Right atrium auricular region (tissue), 2 donors: ENCODE data around the gene PTGES3L. TPM values are rescaled to one million over a fixed set of nuclear protein-coding genes. Genes with fewer than 3 reads are reported as not detected.
"Not testable (repeated sequence)": the region's sequence is repeated elsewhere in the genome, so short reads cannot be mapped to it uniquely, and the experiment has no call there.

Source experiments
- DNase-seq: peaks from one replicate; pipeline ENCODE4 v3.0.0-alpha.2; 2019; ENCODE audit warnings: low spot score
- H3K27ac ChIP-seq, 2 donors: fragments of 200-600 bp; sonication (generic); 1 replicate in 1 of 2; 2 replicates in 1 of 2; pipeline ENCODE4 v1.5.1; 2016 to 2019
- H3K27me3 ChIP-seq, 2 donors: fragments of 200-600 bp; sonication (generic); one replicate each; pipeline versions ENCODE4 v1.5.1 to v1.6.0; 2017 to 2019
- H3K36me3 ChIP-seq: fragments of 200-600 bp; sonication (generic); one replicate; pipeline ENCODE4 v1.5.1; 2016
- H3K4me1 ChIP-seq, 2 donors: fragments of 200-600 bp; sonication (generic); one replicate each; pipeline versions ENCODE4 v1.5.1 to v1.6.0; 2017 to 2019
- H3K4me3 ChIP-seq, 2 donors: fragments of 200-600 bp; sonication (generic); 1 replicate in 1 of 2; 2 replicates in 1 of 2; pipeline ENCODE4 v1.5.1; 2017 to 2019; ENCODE audit warnings: mild to moderate bottlenecking in 1 of 2, moderate library complexity in 1 of 2
- H3K9me3 ChIP-seq, 2 donors: fragments of 200-600 bp; sonication (generic); one replicate each; pipeline ENCODE4 v1.5.1; 2019
- total RNA-seq, 2 donors: library from RNA; depleted of rRNA; stranded (reverse); fragments of >200 nt; gene quantifications; one replicate each; pipeline ENCODE4 v1.1.0, GENCODE V29; 2016
- TF ChIP-seq, protein P1 (sequence below), 2 donors: fragments of 200-600 bp; sonication (generic); IDR thresholded peaks; one replicate each; pipeline ENCODE4 v1.5.1; 2019; ENCODE audit warnings: antibody characterized with exemption in 2 of 2

Gene PTGES3L
- total RNA-seq, 2 donors from 2014 or later = 29.6 to 52.3 TPM

DNA sequence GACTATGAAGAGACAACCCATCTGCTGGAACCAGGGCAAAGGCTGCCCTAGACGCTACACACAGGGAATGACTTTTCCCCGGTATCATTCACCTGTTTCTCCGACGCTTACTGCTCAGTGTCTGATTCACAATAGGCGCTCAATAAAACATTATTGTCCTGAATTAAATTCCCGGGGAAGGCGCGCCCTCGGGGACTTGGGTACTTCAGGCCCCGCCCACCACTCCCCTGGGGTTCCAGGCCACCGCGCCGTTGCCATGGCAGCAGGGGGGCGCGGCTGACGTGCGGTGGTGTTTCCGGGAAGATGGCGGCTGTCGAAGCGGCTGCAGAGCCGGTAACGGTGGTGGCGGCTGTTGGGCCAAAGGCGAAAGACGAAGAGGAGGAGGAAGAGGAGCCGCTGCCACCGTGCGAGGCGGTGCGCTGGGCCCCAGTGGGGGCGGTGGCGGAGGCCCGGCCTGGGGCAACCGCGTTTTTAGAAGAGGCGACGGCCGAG is 440 bp upstream of the PTGES3L start, which contains the start of gene RUNDC1:
RUNDC1 (plus strand) TSS at position 292 of the 492 bp plus-strand sequence; CDS start at position 304, 12 bp downstream.
- Histone ChIP-seq H3K27me3 (no peaks in the 10 kb centered on the region), H3K27ac (peak within 1 kb of the TSS; percentile 82), H3K36me3 (no peaks in the 10 kb centered on the region), H3K4me1 (peaks cover 0 to 26% of the 10 kb centered on the region in 2 donors), H3K9me3 (no peaks in the 10 kb centered on the region), H3K4me3 (peak within 1 kb of the TSS; percentile 79)
- TF ChIP-seq, protein P1, sequence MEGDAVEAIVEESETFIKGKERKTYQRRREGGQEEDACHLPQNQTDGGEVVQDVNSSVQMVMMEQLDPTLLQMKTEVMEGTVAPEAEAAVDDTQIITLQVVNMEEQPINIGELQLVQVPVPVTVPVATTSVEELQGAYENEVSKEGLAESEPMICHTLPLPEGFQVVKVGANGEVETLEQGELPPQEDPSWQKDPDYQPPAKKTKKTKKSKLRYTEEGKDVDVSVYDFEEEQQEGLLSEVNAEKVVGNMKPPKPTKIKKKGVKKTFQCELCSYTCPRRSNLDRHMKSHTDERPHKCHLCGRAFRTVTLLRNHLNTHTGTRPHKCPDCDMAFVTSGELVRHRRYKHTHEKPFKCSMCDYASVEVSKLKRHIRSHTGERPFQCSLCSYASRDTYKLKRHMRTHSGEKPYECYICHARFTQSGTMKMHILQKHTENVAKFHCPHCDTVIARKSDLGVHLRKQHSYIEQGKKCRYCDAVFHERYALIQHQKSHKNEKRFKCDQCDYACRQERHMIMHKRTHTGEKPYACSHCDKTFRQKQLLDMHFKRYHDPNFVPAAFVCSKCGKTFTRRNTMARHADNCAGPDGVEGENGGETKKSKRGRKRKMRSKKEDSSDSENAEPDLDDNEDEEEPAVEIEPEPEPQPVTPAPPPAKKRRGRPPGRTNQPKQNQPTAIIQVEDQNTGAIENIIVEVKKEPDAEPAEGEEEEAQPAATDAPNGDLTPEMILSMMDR (IDR thresholded peaks at IDR 0.05) = no peak
- DNase-seq = peak; percentile 93

DNA sequence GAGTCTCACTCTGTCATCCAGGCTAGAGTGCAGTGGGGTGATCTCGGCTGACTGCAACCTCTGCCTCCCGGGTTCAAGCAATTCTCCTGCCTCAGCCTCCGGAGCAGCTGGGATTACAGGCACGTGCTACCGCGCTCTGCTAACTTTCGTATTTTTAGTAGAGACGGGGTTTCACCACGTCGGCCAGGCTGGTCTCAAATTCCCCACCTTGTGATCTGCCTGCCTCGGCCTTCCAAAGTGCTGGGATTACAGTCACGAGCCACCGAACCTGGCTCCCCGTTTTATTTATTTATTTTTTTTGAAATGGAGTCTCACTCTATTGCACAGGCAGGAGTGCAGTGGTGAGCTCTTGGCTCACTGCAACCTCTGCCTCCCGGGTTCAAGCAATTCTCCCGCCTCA is 4.2 kb downstream of the PTGES3L start:
- not testable (repeated sequence) for H3K4me3 ChIP-seq, DNase-seq, H3K9me3 ChIP-seq, H3K36me3 ChIP-seq, H3K27me3 ChIP-seq, H3K27ac ChIP-seq
- peaks cover 0 to 11% of the 10 kb centered on the region in 2 donors for H3K4me1 ChIP-seq

DNA sequence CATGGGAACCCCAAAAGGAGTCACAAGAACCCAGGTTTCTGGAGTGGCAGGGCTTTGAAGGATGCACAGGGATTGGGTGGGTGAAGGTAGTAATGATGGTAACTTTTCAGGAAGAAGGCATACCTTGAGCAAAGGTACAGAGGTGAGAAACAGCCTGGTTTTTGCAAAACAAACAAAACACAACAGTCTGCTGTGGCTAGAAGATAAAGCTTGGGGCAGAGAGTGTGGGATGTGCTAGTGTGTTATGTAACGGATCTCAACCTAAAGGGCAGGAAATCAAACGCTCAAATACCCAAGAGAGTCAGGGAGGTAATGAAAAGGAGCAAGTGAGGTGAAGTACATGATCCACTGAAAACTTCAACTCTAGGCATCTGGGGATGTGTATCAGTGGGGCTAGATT is 4.6 kb downstream of the PTGES3L start:
- DNase-seq = no peak
- TF ChIP-seq, protein P1 (IDR thresholded peaks at IDR 0.05) = no peak
- Histone ChIP-seq H3K36me3 (no peaks in the 10 kb centered on the region), H3K27ac (no peak overlapping the region), H3K4me3 (no peak overlapping the region), H3K9me3 (no peaks in the 10 kb centered on the region), H3K4me1 (peaks cover 0 to 11% of the 10 kb centered on the region in 2 donors), H3K27me3 (no peaks in the 10 kb centered on the region)

DNA sequence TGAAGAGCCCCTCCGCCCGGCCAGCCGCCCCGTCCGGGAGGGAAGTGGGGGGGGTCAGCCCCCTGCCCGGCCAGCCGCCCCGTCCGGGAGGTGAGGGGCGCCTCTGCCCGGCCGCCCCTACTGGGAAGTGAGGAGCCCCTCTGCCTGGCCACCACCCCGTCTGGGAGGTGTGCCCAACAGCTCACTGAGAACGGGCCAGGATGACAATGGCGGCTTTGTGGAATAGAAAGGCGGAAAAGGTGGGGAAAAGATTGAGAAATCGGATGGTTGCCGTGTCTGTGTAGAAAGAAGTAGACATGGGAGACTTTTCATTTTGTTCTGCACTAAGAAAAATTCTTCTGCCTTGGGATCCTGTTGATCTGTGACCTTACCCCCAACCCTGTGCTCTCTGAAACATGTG is 6.6 kb downstream of the PTGES3L start:
- not testable (repeated sequence) for H3K36me3 ChIP-seq, H3K4me1 ChIP-seq, H3K27ac ChIP-seq, H3K27me3 ChIP-seq, H3K4me3 ChIP-seq, DNase-seq, H3K9me3 ChIP-seq

DNA sequence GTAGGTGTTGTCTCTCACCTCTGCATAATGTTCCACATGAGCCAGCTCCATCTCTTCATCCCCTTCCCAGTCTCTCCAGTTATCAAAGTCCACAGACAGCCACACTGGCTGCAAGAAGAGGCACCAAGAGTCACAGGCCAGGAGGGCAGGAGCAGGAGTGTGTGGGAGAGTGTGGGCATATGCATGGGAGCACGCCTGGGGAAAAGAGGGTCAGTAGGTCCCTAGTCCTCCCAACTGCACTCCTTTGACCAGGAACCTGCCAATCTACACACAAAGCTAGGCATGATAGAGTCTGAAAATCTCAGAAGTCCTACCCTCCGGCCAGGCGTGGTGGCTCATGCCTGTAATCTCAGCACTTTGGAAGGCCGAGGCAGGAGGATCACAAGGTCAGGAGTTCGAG is 8.3 kb downstream of the PTGES3L start:
- TF ChIP-seq, protein P1 (IDR thresholded peaks at IDR 0.05) = no peak
- Histone ChIP-seq H3K27me3 (no peaks in the 10 kb centered on the region), H3K27ac (no peak overlapping the region), H3K9me3 (no peaks in the 10 kb centered on the region), H3K36me3 (no peaks in the 10 kb centered on the region), H3K4me3 (no peak overlapping the region), H3K4me1 (no peaks in the 10 kb centered on the region)
- no peak for DNase-seq

DNA sequence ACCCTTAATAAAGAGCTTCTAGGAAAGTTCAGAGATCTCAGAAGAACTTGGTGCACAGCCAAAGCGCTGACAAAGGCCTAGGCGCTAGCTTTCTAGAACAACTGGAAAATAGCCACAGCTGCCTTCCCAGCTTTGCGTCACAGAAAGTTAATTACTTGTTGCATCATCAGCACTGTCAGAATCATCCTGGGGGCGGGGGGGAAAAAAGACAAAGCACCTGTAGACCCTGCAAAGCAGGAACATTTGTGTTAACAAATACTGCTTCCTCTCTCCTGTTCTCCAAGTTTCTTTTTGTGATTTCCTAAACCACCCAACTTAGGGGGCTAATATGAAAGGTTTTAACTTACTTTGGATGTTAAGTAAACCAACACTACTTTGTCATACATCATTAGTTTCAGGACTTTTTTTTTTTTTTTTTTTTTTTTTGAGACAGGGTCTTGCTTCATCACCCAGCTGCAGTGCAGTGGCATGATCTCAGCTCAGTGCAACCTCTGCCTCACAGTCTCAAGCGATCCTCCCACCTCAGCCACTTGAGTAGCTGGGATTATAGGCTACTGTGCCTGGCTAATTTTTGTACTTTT is 10.8 kb downstream of the PTGES3L start:
- peaks cover 0 to 4% of the 10 kb centered on the region in 2 donors for H3K4me1 ChIP-seq
- TF ChIP-seq, protein P1 (IDR thresholded peaks at IDR 0.05) = no peak
- H3K9me3 ChIP-seq = no peaks in the 10 kb centered on the region
- H3K27me3 ChIP-seq = no peaks in the 10 kb centered on the region
- H3K27ac ChIP-seq = no peak overlapping the region
- no peak overlapping the region for H3K4me3 ChIP-seq
- no peak for DNase-seq
- H3K36me3 ChIP-seq = no peaks in the 10 kb centered on the region

DNA sequence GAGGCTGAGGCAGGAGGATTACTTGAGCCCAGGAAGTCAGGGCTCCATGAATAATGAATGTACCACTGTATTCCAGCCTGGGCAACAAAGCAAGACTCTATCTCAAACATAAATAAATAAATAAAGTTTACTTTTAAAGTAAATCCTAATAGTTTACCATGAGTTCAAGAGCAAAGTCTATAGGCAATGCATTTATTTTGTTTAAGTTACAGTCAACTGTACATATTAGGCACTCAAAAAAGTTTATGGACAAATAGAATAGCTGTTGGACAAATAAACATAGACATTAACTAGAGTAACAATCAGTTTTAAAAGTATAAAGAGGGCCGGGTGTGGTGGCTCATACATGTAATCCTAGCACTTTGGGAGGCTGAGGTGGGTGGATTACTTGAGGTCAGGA is 12.0 kb downstream of the PTGES3L start:
- Histone ChIP-seq H3K27ac (no peak overlapping the region), H3K27me3 (no peaks in the 10 kb centered on the region), H3K9me3 (no peaks in the 10 kb centered on the region), H3K36me3 (no peaks in the 10 kb centered on the region), H3K4me1 (peaks cover 0 to 12% of the 10 kb centered on the region in 2 donors), H3K4me3 (no peak overlapping the region)
- DNase-seq = no peak
- TF ChIP-seq, protein P1 (IDR thresholded peaks at IDR 0.05) = no peak
